Measurements from ENCODE around the gene BBOX1.
A peak's percentile ranks its signal among the peaks of the same experiment; 100 is the strongest.

The BBOX1 gene

DNA sequence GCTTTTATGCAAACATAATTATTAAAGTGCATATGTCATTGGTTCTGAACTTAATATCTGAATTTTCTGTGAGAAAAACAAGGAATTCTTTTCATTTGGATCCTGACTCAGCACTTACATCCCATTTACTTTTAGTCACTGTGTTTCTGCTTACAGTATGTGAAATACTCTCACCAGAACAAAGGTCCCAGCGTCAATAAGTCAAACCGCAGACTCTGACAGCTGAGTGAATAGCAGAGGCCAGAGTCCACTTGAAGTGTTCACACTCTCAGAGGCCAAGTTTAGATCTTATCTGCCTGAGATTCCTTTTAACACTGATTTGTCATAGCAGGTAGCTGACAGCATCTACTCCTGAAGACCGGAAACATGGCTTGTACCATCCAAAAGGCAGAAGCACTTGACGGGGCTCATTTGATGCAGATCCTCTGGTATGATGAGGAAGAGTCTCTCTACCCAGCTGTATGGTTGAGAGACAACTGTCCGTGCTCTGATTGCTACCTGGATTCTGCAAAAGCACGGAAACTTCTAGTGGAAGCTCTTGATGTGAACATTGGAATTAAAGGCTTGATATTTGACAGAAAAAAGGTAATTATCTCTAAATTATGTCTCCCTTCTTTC is 14.6 kb downstream of the BBOX1 start:
- TF ChIP-seq, protein P1, sequence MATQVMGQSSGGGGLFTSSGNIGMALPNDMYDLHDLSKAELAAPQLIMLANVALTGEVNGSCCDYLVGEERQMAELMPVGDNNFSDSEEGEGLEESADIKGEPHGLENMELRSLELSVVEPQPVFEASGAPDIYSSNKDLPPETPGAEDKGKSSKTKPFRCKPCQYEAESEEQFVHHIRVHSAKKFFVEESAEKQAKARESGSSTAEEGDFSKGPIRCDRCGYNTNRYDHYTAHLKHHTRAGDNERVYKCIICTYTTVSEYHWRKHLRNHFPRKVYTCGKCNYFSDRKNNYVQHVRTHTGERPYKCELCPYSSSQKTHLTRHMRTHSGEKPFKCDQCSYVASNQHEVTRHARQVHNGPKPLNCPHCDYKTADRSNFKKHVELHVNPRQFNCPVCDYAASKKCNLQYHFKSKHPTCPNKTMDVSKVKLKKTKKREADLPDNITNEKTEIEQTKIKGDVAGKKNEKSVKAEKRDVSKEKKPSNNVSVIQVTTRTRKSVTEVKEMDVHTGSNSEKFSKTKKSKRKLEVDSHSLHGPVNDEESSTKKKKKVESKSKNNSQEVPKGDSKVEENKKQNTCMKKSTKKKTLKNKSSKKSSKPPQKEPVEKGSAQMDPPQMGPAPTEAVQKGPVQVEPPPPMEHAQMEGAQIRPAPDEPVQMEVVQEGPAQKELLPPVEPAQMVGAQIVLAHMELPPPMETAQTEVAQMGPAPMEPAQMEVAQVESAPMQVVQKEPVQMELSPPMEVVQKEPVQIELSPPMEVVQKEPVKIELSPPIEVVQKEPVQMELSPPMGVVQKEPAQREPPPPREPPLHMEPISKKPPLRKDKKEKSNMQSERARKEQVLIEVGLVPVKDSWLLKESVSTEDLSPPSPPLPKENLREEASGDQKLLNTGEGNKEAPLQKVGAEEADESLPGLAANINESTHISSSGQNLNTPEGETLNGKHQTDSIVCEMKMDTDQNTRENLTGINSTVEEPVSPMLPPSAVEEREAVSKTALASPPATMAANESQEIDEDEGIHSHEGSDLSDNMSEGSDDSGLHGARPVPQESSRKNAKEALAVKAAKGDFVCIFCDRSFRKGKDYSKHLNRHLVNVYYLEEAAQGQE (IDR thresholded peaks at IDR 0.05; ENCODE audit: insufficient read depth in 1 of 2, low read depth in 2 of 2, low read length in 2 of 2) = 0 out of 4 replicates have a peak, but pooled peaks of 1 of the 2 experiments have one; percentile 12
- no peak for TF ChIP-seq FOXP2 (optimal IDR thresholded peaks at IDR 0.05; ENCODE audit: borderline replicate concordance, extremely low read depth, extremely low read length, insufficient read depth)

GRCh38 chr11:27057091-27057780 is 16.6 kb downstream of the BBOX1 start:
- TF ChIP-seq, protein P1 (IDR thresholded peaks at IDR 0.05; ENCODE audit: insufficient read depth in 1 of 2, low read depth in 2 of 2, low read length in 2 of 2) = no peak
- TF ChIP-seq POLR2AphosphoS5 (IDR thresholded peaks at IDR 0.05; ENCODE audit: low read depth, low read length) (no peak), SIN3A (IDR thresholded peaks at IDR 0.05; ENCODE audit: borderline replicate concordance, insufficient read depth, low read length) (no peak), FOXP2 (optimal IDR thresholded peaks at IDR 0.05; ENCODE audit: borderline replicate concordance, extremely low read depth, extremely low read length, insufficient read depth) (no peak), TAF1 (IDR thresholded peaks at IDR 0.05; ENCODE audit: borderline replicate concordance, insufficient read depth, low read length) (no peak)

- no peak for TF ChIP-seq FOXP2 (optimal IDR thresholded peaks at IDR 0.05; ENCODE audit: borderline replicate concordance, extremely low read depth, extremely low read length, insufficient read depth)
- no peak for TF ChIP-seq POLR2AphosphoS5 (IDR thresholded peaks at IDR 0.05; ENCODE audit: low read depth, low read length)
- TF ChIP-seq, protein P1 (IDR thresholded peaks at IDR 0.05; ENCODE audit: insufficient read depth in 1 of 2, low read depth in 2 of 2, low read length in 2 of 2) = no peak
- no peak for TF ChIP-seq TAF1 (IDR thresholded peaks at IDR 0.05; ENCODE audit: borderline replicate concordance, insufficient read depth, low read length)
- TF ChIP-seq SIN3A (IDR thresholded peaks at IDR 0.05; ENCODE audit: borderline replicate concordance, insufficient read depth, low read length) = no peak
Measured at GRCh38 chr11:27058456-27058855, 17.8 kb downstream of the BBOX1 start.

GRCh38 chr11:27059431-27059830 is 18.8 kb downstream of the BBOX1 start:
- TF ChIP-seq FOXP2 (optimal IDR thresholded peaks at IDR 0.05; ENCODE audit: borderline replicate concordance, extremely low read depth, extremely low read length, insufficient read depth) (no peak), POLR2AphosphoS5 (IDR thresholded peaks at IDR 0.05; ENCODE audit: low read depth, low read length) (no peak), SIN3A (IDR thresholded peaks at IDR 0.05; ENCODE audit: borderline replicate concordance, insufficient read depth, low read length) (no peak), TAF1 (IDR thresholded peaks at IDR 0.05; ENCODE audit: borderline replicate concordance, insufficient read depth, low read length) (no peak)

GRCh38 chr11:27060816-27061460 is 20.3 kb downstream of the BBOX1 start:
- TF ChIP-seq SIN3A (IDR thresholded peaks at IDR 0.05; ENCODE audit: borderline replicate concordance, insufficient read depth, low read length) = no peak
- TF ChIP-seq, protein P1 (IDR thresholded peaks at IDR 0.05; ENCODE audit: insufficient read depth in 1 of 2, low read depth in 2 of 2, low read length in 2 of 2) = no peak
- TF ChIP-seq POLR2AphosphoS5 (IDR thresholded peaks at IDR 0.05; ENCODE audit: low read depth, low read length) = no peak
- TF ChIP-seq FOXP2 (optimal IDR thresholded peaks at IDR 0.05; ENCODE audit: borderline replicate concordance, extremely low read depth, extremely low read length, insufficient read depth) = no peak
- no peak for TF ChIP-seq TAF1 (IDR thresholded peaks at IDR 0.05; ENCODE audit: borderline replicate concordance, insufficient read depth, low read length)
